Liver (tissue), 3 donors: Measurements from ENCODE around the gene HYLS1.

ENCODE experiments used
- GABPA ChIP-seq, 2 donors: IDR thresholded peaks in 1 of 2; conservative IDR thresholded peaks in 1 of 2; 2 replicates each; pipeline ENCODE4 v1.6.1; 2016; ENCODE audit warnings: antibody characterized with exemption in 2 of 2, mild to moderate bottlenecking in 1 of 2, moderate library complexity in 1 of 2
- TAF1 ChIP-seq: conservative IDR thresholded peaks from 2 replicates; pipeline ENCODE4 v1.6.1; 2016; ENCODE audit warnings: antibody characterized with exemption, mild to moderate bottlenecking
- TF ChIP-seq, protein P1 (sequence below): fragments of 150-350 bp; IDR thresholded peaks from 2 replicates; pipeline ENCODE4 v1.5.1; 2017; ENCODE audit warnings: improper control_type of control experiment, low read depth, low read length; ENCODE audit not compliant: missing input control
- TF ChIP-seq, protein P2 (sequence below): IDR thresholded peaks from 2 replicates; pipeline ENCODE4 v1.6.1; 2016; ENCODE audit warnings: antibody characterized with exemption, mild to moderate bottlenecking
- donor health status: healthy.
- donor health status: healthy.

- TF ChIP-seq, protein P1, sequence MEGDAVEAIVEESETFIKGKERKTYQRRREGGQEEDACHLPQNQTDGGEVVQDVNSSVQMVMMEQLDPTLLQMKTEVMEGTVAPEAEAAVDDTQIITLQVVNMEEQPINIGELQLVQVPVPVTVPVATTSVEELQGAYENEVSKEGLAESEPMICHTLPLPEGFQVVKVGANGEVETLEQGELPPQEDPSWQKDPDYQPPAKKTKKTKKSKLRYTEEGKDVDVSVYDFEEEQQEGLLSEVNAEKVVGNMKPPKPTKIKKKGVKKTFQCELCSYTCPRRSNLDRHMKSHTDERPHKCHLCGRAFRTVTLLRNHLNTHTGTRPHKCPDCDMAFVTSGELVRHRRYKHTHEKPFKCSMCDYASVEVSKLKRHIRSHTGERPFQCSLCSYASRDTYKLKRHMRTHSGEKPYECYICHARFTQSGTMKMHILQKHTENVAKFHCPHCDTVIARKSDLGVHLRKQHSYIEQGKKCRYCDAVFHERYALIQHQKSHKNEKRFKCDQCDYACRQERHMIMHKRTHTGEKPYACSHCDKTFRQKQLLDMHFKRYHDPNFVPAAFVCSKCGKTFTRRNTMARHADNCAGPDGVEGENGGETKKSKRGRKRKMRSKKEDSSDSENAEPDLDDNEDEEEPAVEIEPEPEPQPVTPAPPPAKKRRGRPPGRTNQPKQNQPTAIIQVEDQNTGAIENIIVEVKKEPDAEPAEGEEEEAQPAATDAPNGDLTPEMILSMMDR: no peak
- TF ChIP-seq, protein P2, sequence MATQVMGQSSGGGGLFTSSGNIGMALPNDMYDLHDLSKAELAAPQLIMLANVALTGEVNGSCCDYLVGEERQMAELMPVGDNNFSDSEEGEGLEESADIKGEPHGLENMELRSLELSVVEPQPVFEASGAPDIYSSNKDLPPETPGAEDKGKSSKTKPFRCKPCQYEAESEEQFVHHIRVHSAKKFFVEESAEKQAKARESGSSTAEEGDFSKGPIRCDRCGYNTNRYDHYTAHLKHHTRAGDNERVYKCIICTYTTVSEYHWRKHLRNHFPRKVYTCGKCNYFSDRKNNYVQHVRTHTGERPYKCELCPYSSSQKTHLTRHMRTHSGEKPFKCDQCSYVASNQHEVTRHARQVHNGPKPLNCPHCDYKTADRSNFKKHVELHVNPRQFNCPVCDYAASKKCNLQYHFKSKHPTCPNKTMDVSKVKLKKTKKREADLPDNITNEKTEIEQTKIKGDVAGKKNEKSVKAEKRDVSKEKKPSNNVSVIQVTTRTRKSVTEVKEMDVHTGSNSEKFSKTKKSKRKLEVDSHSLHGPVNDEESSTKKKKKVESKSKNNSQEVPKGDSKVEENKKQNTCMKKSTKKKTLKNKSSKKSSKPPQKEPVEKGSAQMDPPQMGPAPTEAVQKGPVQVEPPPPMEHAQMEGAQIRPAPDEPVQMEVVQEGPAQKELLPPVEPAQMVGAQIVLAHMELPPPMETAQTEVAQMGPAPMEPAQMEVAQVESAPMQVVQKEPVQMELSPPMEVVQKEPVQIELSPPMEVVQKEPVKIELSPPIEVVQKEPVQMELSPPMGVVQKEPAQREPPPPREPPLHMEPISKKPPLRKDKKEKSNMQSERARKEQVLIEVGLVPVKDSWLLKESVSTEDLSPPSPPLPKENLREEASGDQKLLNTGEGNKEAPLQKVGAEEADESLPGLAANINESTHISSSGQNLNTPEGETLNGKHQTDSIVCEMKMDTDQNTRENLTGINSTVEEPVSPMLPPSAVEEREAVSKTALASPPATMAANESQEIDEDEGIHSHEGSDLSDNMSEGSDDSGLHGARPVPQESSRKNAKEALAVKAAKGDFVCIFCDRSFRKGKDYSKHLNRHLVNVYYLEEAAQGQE: no peak
- TF ChIP-seq TAF1 (no peak), GABPA (IDR thresholded peaks at IDR 0.05 in 1 of 2, conservative IDR thresholded peaks at IDR 0.05 in 1 of 2) (no peak)
These were observed 15.4 kb upstream of the HYLS1 start for GRCh38 chr11:125872138-125872491.
